Measurements from ENCODE around the gene TMEM14B. TPM values are rescaled to one million over a fixed set of nuclear protein-coding genes. Genes with fewer than 3 reads are reported as not detected.
A peak's percentile ranks its signal among the peaks of the same experiment; 100 is the strongest.
"Not testable (repeated sequence)": the region's sequence is repeated elsewhere in the genome, so short reads cannot be mapped to it uniquely, and the experiment has no call there.

TMEM14B gene
- total RNA-seq, 2 experiments from 2014 or later: 77.2 to 99.3 TPM

DNA sequence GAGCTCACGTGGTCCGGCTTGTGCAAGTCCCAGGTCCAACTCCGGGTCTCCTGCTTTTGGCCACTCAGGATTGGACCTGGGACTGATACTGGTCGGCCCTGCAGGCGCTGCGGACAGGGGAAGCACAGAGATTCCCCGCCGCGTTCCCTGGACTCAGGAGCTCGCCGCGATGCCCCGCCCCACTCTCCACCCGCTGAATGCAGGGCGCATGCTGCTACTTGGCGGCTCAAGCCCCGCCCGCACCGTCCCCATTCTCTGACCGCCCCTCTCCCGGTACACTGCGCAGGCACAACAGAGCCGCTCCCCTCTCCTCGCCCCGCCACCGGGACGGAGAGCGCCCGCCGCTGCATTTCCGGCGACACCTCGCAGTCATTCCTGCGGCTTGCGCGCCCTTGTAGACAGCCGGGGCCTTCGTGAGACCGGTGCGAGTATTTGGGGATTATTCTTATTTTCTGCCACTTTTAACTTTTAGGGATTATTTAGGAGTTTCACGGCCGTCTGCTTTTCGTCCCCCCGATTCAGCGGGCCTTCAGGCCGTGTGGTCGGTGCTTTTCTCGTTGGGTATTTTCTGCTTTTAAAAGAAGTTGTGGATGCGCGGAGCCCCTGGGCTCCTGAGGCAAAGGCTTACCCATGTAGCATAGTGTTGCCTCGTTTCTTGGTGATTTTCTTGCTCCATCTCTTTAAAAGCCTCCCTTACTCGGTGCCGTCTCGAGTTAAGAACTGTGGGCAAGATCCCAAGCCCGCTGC lies 24.6 kb upstream of the TMEM14B start, which contains the start of gene TMEM14C:
Gene TMEM14C (plus strand): TSS at position 251 of the 747 bp plus-strand sequence. CDS start 1,544 bp downstream, outside the sequence.
- H3K27ac Mint-ChIP-seq: peak within 1 kb of the TSS; percentile 93
- H3K9me3 Mint-ChIP-seq (ENCODE audit: low read depth): peaks cover 6% of the 10 kb centered on the region
- ATAC-seq (peak; percentile 95), DNase-seq (peak; percentile 94)
- intact Hi-C loops (cut with DNase I, micrococcal nuclease): loop anchor here (1.0 to 2.0 kb wide), 5 partner anchors 24 to 370 kb away; partner anchors contain the start of genes C6orf52 (in 2 of the 2), PAK1IP1 (in 2 of the 2), TMEM14B (in 2 of the 2) and SMIM13 (in 1 of the 2)
- no peaks in the 10 kb centered on the region for H3K27me3 Mint-ChIP-seq
- ChIA-PET CTCF (interaction anchor here (0.7 to 1.2 kb wide), 3 partner anchors 15 to 212 kb away, joined by 3 read pairs; no protein-coding TSS in a partner anchor), POLR2A (interaction anchor here (1.0 to 4.2 kb wide), 3 partner anchors 24 to 115 kb away, joined by 4 to 29 read pairs (median 19); partner anchors contain the start of genes C6orf52, MAK, PAK1IP1 and TMEM14B)
- H3K36me3 Mint-ChIP-seq (ENCODE audit: low read depth): peaks cover 24% of the 10 kb centered on the region
- H3K4me3 Mint-ChIP-seq: peak within 1 kb of the TSS; percentile 92
- H3K4me1 Mint-ChIP-seq: peaks cover 49% of the 10 kb centered on the region

DNA sequence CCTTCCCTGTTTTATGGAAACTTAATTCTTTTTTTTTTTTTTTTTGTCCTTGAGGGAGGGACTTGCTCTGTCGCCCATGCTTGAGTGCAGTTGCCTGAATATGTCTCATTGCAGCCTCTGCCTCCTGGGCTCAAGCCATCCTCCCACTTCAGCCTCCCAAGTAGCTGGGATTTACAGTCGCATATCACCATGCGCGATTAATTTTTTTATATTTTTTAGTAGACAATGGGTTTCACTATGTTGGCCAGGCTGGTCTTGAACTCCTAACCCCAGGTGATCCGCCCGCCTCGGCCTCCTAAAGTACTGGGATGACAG lies 24.1 kb upstream of the TMEM14B start:
- intact Hi-C loops (cut with DNase I, micrococcal nuclease): loop anchor here (1.0 to 2.0 kb wide), 3 partner anchors 24 to 77 kb away; partner anchors contain the start of genes C6orf52 (in 2 of the 2), PAK1IP1 (in 2 of the 2) and TMEM14B (in 2 of the 2)
- Mint-ChIP-seq H3K4me3 (peak overlapping the region; percentile 92), H3K27ac (peak overlapping the region; percentile 93), H3K36me3 (ENCODE audit: low read depth) (peaks cover 27% of the 10 kb centered on the region), H3K9me3 (ENCODE audit: low read depth) (peaks cover 4% of the 10 kb centered on the region), H3K27me3 (no peaks in the 10 kb centered on the region), H3K4me1 (peaks cover 48% of the 10 kb centered on the region)
- POLR2A ChIA-PET: no interaction called here
- DNase-seq: peak; percentile 18
- CTCF ChIA-PET: interaction anchor here (0.7 to 1.2 kb wide), 3 partner anchors 15 to 212 kb away, joined by 3 to 9 read pairs (median 3); no protein-coding TSS in a partner anchor
- no peak for ATAC-seq

DNA sequence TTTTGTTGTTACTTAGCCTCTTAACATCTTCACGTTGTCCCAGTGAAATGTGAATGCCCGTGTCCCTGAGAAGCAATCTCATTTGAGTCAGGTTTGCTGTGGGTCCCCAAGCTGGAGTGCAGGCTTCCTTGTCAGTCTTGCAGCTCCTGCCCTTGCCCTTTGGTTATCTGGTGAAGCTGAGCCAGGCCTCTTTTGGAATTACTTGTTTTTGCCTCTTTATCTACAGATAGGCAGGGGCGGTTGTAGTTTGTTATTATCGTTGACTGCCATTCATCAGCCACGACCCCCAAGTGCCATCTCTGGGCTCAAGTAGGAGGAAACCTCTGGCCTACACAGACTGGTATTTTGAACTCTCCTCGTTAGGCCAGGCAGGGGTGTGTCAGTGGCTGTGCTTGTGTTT lies 22.6 kb upstream of the TMEM14B start:
- CTCF ChIA-PET: interaction anchor here (1.0 to 1.2 kb wide), 2 partner anchors 21 to 35 kb away, joined by 4 to 9 read pairs; no protein-coding TSS in a partner anchor
- no peak for ATAC-seq
- peak overlapping the region; percentile 14 for H3K27ac Mint-ChIP-seq
- H3K27me3 Mint-ChIP-seq: no peaks in the 10 kb centered on the region
- H3K9me3 Mint-ChIP-seq (ENCODE audit: low read depth): no peaks in the 10 kb centered on the region
- no peak for DNase-seq
- no peak overlapping the region for H3K4me3 Mint-ChIP-seq
- POLR2A ChIA-PET: interaction anchor here (0.6 kb wide), 1 partner anchor 113 kb away, joined by 3 read pairs; the partner anchor contains the start of gene MAK
- H3K4me1 Mint-ChIP-seq: peaks cover 37% of the 10 kb centered on the region
- intact Hi-C loops (cut with DNase I, micrococcal nuclease): no loop called here
- H3K36me3 Mint-ChIP-seq (ENCODE audit: low read depth): peaks cover 27% of the 10 kb centered on the region

DNA sequence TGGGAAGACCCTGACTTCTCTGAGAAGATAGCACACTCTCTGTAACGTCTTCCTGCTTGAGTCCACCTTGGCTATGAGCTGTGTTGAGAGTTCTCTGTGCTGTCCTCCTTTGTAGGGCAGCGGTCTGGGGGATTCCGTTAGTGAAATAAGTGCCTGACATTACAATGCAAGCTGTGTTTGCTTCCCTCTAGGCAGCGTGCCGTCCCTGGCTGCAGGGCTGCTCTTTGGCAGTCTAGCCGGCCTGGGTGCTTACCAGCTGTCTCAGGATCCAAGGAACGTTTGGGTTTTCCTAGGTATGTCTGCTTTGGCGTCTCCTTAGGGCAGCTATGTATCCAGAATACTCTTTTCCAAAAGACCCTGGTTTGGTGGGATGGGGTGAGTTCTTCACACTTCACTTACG lies 21.9 kb upstream of the TMEM14B start:
- intact Hi-C loops (cut with DNase I, micrococcal nuclease): no loop called here
- ChIA-PET POLR2A (no interaction called here), CTCF (interaction anchor here (0.9 kb wide), 1 partner anchor 76 kb away, joined by 4 read pairs; no protein-coding TSS in a partner anchor)
- peaks cover 37% of the 10 kb centered on the region for H3K4me1 Mint-ChIP-seq
- H3K4me3 Mint-ChIP-seq: no peak overlapping the region
- DNase-seq (no peak), ATAC-seq (no peak)
- H3K36me3 Mint-ChIP-seq (ENCODE audit: low read depth): peaks cover 32% of the 10 kb centered on the region
- H3K9me3 Mint-ChIP-seq (ENCODE audit: low read depth): no peaks in the 10 kb centered on the region
- peak overlapping the region; percentile 71 for H3K27ac Mint-ChIP-seq
- no peaks in the 10 kb centered on the region for H3K27me3 Mint-ChIP-seq

DNA sequence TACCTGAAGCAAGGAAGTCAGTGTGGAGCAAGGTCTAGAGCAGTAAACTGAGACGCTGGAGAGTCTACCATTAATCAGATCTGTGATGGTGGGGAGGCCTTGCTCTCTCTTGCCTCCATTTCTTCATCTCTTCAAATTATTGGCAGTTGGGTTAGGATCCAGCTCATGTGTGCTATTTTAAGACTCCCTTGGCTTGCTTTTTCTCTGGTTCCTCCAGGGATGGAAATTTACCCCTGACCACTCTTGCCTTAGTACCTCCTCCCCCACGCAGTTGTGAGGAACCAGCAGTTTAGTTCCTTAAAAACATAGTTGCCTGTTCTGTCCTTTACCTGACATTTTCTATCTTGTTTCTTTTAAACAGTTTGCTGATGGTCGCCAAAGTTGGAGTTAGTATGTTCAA lies 17.4 kb upstream of the TMEM14B start:
- no peaks in the 10 kb centered on the region for H3K27me3 Mint-ChIP-seq
- peaks cover 44% of the 10 kb centered on the region for H3K36me3 Mint-ChIP-seq (ENCODE audit: low read depth)
- no peak for DNase-seq
- H3K27ac Mint-ChIP-seq: no peak overlapping the region
- intact Hi-C loops (cut with DNase I, micrococcal nuclease): no loop called here
- H3K4me1 Mint-ChIP-seq: peaks cover 7% of the 10 kb centered on the region
- ChIA-PET CTCF (interaction anchor here (0.9 kb wide), 1 partner anchor 29 kb away, joined by 3 read pairs; no protein-coding TSS in a partner anchor), POLR2A (no interaction called here)
- H3K4me3 Mint-ChIP-seq: no peak overlapping the region
- ATAC-seq: no peak
- no peaks in the 10 kb centered on the region for H3K9me3 Mint-ChIP-seq (ENCODE audit: low read depth)

DNA sequence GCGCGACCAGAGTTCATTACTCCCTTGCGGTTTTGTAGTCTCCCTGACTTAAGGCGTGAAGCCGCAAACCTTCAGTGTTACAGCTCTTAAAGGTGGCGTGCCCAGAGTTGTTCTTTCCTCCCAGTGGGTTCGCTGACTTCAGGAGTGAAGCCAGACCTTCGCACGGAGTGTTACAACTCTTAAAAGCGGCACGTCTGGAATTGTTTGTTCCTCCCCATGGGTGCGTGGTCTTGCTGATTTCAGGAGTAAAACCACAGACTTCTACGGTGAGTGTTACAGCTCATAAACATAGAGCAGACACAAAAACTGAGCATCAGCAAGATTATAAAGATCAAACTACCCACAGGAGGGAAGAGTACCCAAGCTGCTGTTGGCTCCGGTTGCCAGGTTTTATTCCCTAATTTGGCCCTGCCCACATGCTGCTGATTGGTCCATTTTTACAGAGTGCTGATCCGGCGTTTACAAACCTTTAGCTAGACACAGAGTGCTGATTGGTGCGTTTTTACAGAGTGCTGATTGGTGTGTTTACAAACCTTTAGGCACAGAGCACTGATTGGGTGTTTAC lies 14.4 kb upstream of the TMEM14B start:
- CTCF ChIA-PET: interaction anchor here (0.9 kb wide), 1 partner anchor 26 kb away, joined by 3 read pairs; no protein-coding TSS in a partner anchor
- Mint-ChIP-seq H3K36me3 (ENCODE audit: low read depth) (peaks cover 24% of the 10 kb centered on the region), H3K27me3 (no peaks in the 10 kb centered on the region), H3K4me1 (no peaks in the 10 kb centered on the region), H3K9me3 (ENCODE audit: low read depth) (no peaks in the 10 kb centered on the region), H3K4me3 (no peak overlapping the region), H3K27ac (no peak overlapping the region)
- ATAC-seq (no peak), DNase-seq (no peak)
- intact Hi-C loops (cut with DNase I, micrococcal nuclease): no loop called here
- POLR2A ChIA-PET: no interaction called here

DNA sequence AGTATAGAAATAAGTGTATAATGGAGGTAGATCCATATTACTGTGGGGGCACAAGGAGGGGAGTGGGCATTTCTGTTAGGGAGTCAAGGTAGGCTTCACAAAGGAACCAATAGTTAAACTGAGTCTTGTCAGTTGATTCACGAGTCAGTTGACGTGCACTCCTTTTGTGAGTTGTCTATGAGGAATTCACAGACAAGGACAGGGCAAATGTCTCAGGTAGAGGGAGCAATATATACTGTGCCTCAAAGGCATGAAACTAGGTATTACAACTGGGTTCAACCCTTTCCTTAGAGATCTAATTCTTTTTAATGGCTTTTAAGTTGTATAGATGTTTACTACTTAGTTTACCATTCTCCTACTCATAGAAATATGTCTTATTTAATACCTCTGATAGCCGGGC lies 13.7 kb upstream of the TMEM14B start:
- H3K9me3 Mint-ChIP-seq (ENCODE audit: low read depth): no peaks in the 10 kb centered on the region
- no peak overlapping the region for H3K27ac Mint-ChIP-seq
- intact Hi-C loops (cut with DNase I, micrococcal nuclease): no loop called here
- DNase-seq: no peak
- no peaks in the 10 kb centered on the region for H3K27me3 Mint-ChIP-seq
- no peak for ATAC-seq
- no peaks in the 10 kb centered on the region for H3K4me1 Mint-ChIP-seq
- H3K36me3 Mint-ChIP-seq (ENCODE audit: low read depth): peaks cover 19% of the 10 kb centered on the region
- CTCF ChIA-PET: interaction anchor here (0.9 kb wide), 1 partner anchor 26 kb away, joined by 3 read pairs; no protein-coding TSS in a partner anchor
- POLR2A ChIA-PET: no interaction called here
- H3K4me3 Mint-ChIP-seq: no peak overlapping the region

DNA sequence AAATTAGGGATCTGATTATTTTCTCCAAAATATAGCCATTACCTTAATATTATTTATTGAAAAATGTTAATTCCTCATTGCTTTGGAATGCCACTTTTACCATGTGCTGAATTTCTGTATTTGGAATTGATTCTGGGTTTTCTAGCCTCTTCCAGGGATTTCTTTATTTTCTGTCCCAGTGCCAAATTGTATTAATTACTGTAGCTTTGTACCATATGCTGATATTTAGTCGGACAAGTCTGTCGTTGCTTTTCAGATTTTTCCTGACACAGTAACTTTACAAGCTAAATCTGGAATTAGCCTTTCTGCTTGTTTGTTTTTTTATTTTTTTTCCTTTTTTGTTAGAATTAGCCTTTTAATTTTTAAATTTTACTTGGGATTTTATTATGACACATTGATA lies 10.9 kb upstream of the TMEM14B start:
- no peaks in the 10 kb centered on the region for H3K4me1 Mint-ChIP-seq
- ChIA-PET POLR2A (no interaction called here), CTCF (interaction anchor here (0.5 to 1.1 kb wide), 3 partner anchors 9 to 64 kb away, joined by 3 to 4 read pairs (median 3); no protein-coding TSS in a partner anchor)

DNA sequence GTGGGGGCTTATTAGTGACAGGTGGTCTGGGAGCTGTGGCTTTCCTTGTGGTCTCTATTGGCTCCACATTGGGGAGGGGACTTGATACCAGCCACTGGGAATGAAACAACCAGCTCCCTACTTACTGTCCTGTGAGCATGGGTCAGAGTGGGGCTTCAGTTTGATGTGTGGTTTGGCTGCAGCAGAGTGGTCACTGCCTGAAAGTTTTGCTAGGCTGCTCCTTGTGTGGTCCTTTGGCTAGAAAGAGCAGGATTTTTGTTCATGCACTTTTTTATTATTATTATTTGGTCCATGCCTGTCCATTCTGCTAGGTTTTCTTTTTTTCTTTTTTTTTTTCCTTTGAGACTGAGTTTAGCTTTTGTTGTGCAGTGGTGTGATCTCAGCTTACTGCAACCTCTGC lies 7.5 kb upstream of the TMEM14B start:
- Mint-ChIP-seq H3K4me1 (no peaks in the 10 kb centered on the region), H3K27me3 (no peaks in the 10 kb centered on the region), H3K4me3 (no peak overlapping the region), H3K36me3 (ENCODE audit: low read depth) (peaks cover 3% of the 10 kb centered on the region), H3K9me3 (ENCODE audit: low read depth) (no peaks in the 10 kb centered on the region), H3K27ac (no peak overlapping the region)
- CTCF ChIA-PET: no interaction called here
- DNase-seq (no peak), ATAC-seq (no peak)
- POLR2A ChIA-PET: no interaction called here
- intact Hi-C loops (cut with DNase I, micrococcal nuclease): no loop called here

More for the DNA sequence above, 10.9 kb upstream of the TMEM14B start:
- Mint-ChIP-seq H3K27ac (no peak overlapping the region), H3K36me3 (ENCODE audit: low read depth) (peaks cover 16% of the 10 kb centered on the region), H3K4me3 (no peak overlapping the region), H3K9me3 (ENCODE audit: low read depth) (no peaks in the 10 kb centered on the region), H3K27me3 (no peaks in the 10 kb centered on the region)
- intact Hi-C loops (cut with DNase I, micrococcal nuclease): no loop called here
- DNase-seq (no peak), ATAC-seq (no peak)

DNA sequence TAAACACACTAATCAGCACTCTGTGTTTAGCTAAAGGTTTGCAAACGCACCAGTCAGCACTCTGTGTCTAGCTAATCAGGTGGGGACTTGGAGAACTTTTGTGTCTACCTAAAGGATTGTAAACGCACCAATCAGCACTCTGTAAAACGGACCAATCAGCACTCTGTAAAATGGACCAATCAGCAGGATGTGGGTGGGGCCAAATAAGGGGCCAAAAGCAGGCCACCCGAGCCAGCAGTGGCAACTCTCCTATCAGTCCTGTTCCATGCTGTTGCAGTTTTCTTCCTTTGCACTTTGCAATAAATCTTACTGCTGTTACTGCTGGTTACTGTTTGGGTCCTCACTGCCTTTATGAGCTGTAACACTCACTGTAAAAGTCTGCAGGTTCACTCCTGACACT lies 6.0 kb upstream of the TMEM14B start:
- ATAC-seq; intact Hi-C loops (cut with DNase I, micrococcal nuclease); H3K27me3 Mint-ChIP-seq; H3K4me1 Mint-ChIP-seq; H3K4me3 Mint-ChIP-seq; CTCF ChIA-PET; H3K9me3 Mint-ChIP-seq (ENCODE audit: low read depth); H3K27ac Mint-ChIP-seq; H3K36me3 Mint-ChIP-seq (ENCODE audit: low read depth): not testable (repeated sequence)
- DNase-seq: peak; percentile 17
- POLR2A ChIA-PET: interaction anchor here (0.5 kb wide), 1 partner anchor 47 kb away, joined by 5 read pairs; the partner anchor contains the start of gene PAK1IP1

DNA sequence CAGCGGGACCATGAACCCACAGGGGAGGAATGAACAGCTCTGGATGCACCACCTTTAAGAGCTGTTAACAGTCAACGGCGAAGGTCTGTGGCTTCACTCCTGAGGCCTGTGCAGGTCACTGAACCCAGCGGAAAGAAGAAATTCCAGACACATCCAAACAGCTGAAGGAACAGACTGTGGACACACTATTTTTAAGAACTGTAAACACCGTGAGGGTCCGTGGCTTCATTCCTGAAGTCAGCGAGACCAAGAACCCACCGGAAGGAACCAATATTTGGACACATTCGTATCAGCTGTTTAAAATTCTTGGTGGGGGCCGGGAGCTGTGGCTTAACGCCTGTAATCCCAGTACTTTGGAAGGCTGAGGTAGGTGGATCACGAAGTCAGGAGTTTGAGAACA lies 5.4 kb upstream of the TMEM14B start:
- Mint-ChIP-seq H3K36me3 (ENCODE audit: low read depth) (peaks cover 4% of the 10 kb centered on the region), H3K4me3 (no peak overlapping the region), H3K27me3 (no peaks in the 10 kb centered on the region), H3K4me1 (peaks cover 10% of the 10 kb centered on the region), H3K27ac (no peak overlapping the region), H3K9me3 (ENCODE audit: low read depth) (no peaks in the 10 kb centered on the region)
- intact Hi-C loops (cut with DNase I, micrococcal nuclease): no loop called here
- CTCF ChIA-PET: interaction anchor here (0.8 to 1.4 kb wide), 2 partner anchors 24 to 31 kb away, joined by 3 read pairs; no protein-coding TSS in a partner anchor
- ATAC-seq (no peak), DNase-seq (no peak)
- POLR2A ChIA-PET: interaction anchor here (0.5 to 0.6 kb wide), 2 partner anchors 47 to 588 kb away, joined by 4 to 5 read pairs; partner anchors contain the start of gene PAK1IP1
